Activated CD8-positive, alpha-beta T cell treated with anti-CD3 and anti-CD28 coated beads, Interleukin-2, amount 10 ng/mL, durations not matched to agents 7 days and 5 days (primary cell): ENCODE measurements around the gene IKZF1. TPM values are rescaled to one million over a fixed set of nuclear protein-coding genes. Genes with fewer than 3 reads are reported as not detected.

ENCODE experiments used
- ATAC-seq: fragments of 150-1000 bp; cut with Tn5 transposase; one replicate; pipeline ENCODE4 v1.10.0; 2021; ENCODE audit warnings: moderate library complexity
- CTCF ChIA-PET: fragments of 350-600 bp; sonication (Branson Sonifier 250); formaldehyde crosslinking; loops from one replicate; lab custom pipeline; 2021; ENCODE audit warnings: antibody characterized with exemption; lab: Charles Lee
- POLR2A ChIA-PET: fragments of 350-600 bp; sonication (Branson Sonifier 250); formaldehyde crosslinking; loops from one replicate; lab custom pipeline; 2021; ENCODE audit warnings: antibody characterized with exemption; lab: Charles Lee
- DNase-seq: peaks from one replicate; pipeline ENCODE4 v3.0.0-alpha.2; 2020
- H3K27ac Mint-ChIP-seq: one replicate; pipeline ENCODE4 v1.8.0; 2021; ENCODE audit warnings: mild to moderate bottlenecking, mixed read lengths
- H3K27me3 Mint-ChIP-seq: one replicate; pipeline ENCODE4 v1.8.0; 2021; ENCODE audit warnings: low read depth, mixed read lengths
- H3K36me3 Mint-ChIP-seq: one replicate; pipeline ENCODE4 v1.8.0; 2021; ENCODE audit warnings: low read depth, mixed read lengths
- H3K4me1 Mint-ChIP-seq: one replicate; pipeline ENCODE4 v1.8.0; 2021; ENCODE audit warnings: low read depth, mixed read lengths
- H3K4me3 Mint-ChIP-seq: one replicate; pipeline ENCODE4 v1.8.0; 2021; ENCODE audit warnings: mild to moderate bottlenecking, mixed read lengths
- H3K9me3 Mint-ChIP-seq: one replicate; pipeline ENCODE4 v1.8.0; 2022; ENCODE audit warnings: mixed read lengths; ENCODE audit not compliant: insufficient read depth
- total RNA-seq, 2 experiments: library from RNA; stranded (reverse); gene quantifications; one replicate each; pipeline ENCODE4 v1.2.3, GENCODE V29; 2021

The IKZF1 gene
- total RNA-seq, 2 experiments from 2014 or later, result 370 to 374 TPM

DNA sequence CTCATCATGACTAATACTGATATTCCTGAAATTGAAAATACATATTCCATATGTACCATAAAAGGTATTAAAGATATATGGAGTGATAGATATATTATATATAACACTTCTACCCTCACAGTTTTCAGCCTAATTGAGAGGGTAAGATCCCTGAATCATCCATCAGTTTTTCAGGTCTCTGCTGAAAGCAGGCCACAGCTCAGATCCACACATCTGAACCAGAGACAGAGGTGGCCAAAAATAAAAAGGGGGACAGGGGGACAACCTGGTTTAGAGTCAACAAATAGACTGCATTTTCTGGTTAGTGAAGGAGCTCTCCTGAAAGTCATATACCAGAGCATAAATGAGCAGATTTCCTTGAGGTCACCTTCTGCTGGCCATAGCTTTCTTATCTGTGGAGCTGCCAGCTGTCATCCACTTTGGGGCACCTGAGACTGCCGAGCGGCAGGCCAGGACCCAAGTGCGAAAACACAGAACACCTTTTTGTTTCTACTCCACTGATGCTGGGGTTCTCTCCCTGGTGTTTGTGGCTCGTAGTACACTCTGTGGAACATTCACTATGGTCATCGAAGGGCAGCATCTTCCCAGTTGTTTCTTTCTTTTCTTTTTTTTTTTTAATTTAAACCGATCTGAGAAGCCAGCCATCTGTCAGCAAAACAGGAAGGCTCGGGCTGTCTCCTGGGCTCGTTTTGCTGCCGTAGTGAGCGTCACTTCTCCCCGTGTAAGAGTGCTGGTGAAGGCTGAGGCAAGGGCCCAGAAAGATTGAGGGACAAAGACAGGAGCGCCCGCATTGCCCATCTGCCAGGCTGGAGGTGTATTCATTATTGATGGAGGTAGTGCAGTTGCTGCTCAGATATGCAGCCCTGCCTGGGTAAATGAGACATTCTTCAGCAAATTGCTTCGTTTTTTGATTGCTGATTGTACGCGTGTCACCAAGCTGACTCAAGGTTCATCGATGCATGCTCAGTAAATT lies 13.5 kb downstream of the IKZF1 start:
- peak; percentile 31 for ATAC-seq

GRCh38 chr7:50321487-50322067 lies 17.1 kb downstream of the IKZF1 start:
- peak overlapping the region; percentile 62 for H3K4me3 Mint-ChIP-seq
- peaks cover 89% of the 10 kb centered on the region for H3K36me3 Mint-ChIP-seq
- ChIA-PET POLR2A (interaction anchor here (0.6 to 2.0 kb wide), 8 partner anchors 9 to 889 kb away, joined by 3 to 7 read pairs (median 4); partner anchors contain the start of gene IKZF1), CTCF (interaction anchor here (0.7 to 5.5 kb wide), 17 partner anchors 9 to 116 kb away, joined by 3 to 52 read pairs (median 5); partner anchors contain the start of gene IKZF1)
- H3K9me3 Mint-ChIP-seq, result no peaks in the 10 kb centered on the region
- H3K27ac Mint-ChIP-seq, result peak overlapping the region; percentile 59
- ATAC-seq (no peak), DNase-seq (no peak)
- no peaks in the 10 kb centered on the region for H3K27me3 Mint-ChIP-seq
- peaks cover 91% of the 10 kb centered on the region for H3K4me1 Mint-ChIP-seq

More for the DNA sequence above, 13.5 kb downstream of the IKZF1 start:
- Mint-ChIP-seq H3K4me1 (peaks cover 94% of the 10 kb centered on the region), H3K36me3 (peaks cover 90% of the 10 kb centered on the region), H3K4me3 (peak overlapping the region; percentile 76), H3K9me3 (no peaks in the 10 kb centered on the region), H3K27ac (peak overlapping the region; percentile 93), H3K27me3 (no peaks in the 10 kb centered on the region)
- ChIA-PET POLR2A (interaction anchor here (0.5 to 7.6 kb wide), 10 partner anchors 8 to 111 kb away, joined by 3 to 69 read pairs (median 4); partner anchors contain the start of gene IKZF1), CTCF (interaction anchor here (0.6 to 5.5 kb wide), 23 partner anchors 7 to 225 kb away, joined by 3 to 52 read pairs (median 5); partner anchors contain the start of gene IKZF1)
- DNase-seq, result peak; percentile 50

GRCh38 chr7:50324113-50324512 lies 19.6 kb downstream of the IKZF1 start:
- no peak for ATAC-seq
- Mint-ChIP-seq H3K4me1 (peaks cover 92% of the 10 kb centered on the region), H3K27me3 (no peaks in the 10 kb centered on the region), H3K36me3 (peaks cover 89% of the 10 kb centered on the region), H3K9me3 (no peaks in the 10 kb centered on the region), H3K4me3 (no peak overlapping the region), H3K27ac (peak overlapping the region; percentile 36)
- ChIA-PET CTCF (interaction anchor here (1.2 to 1.5 kb wide), 3 partner anchors 10 to 13 kb away, joined by 3 to 5 read pairs (median 3); no protein-coding TSS in a partner anchor), POLR2A (interaction anchor here (2.0 kb wide), 1 partner anchor 12 kb away, joined by 6 read pairs; no protein-coding TSS in a partner anchor)
- peak; percentile 19 for DNase-seq

- peaks cover 91% of the 10 kb centered on the region for H3K36me3 Mint-ChIP-seq
- no peaks in the 10 kb centered on the region for H3K9me3 Mint-ChIP-seq
- H3K4me1 Mint-ChIP-seq, result peaks cover 61% of the 10 kb centered on the region
- H3K27me3 Mint-ChIP-seq, result no peaks in the 10 kb centered on the region
- ChIA-PET POLR2A (interaction anchor here (1.4 to 1.7 kb wide), 2 partner anchors 41 to 122 kb away, joined by 4 to 5 read pairs; no protein-coding TSS in a partner anchor), CTCF (interaction anchor here (0.6 to 2.0 kb wide), 7 partner anchors 9 to 206 kb away, joined by 3 to 7 read pairs (median 5); no protein-coding TSS in a partner anchor)
- DNase-seq (peak; percentile 19), ATAC-seq (no peak)
- H3K4me3 Mint-ChIP-seq, result no peak overlapping the region
- H3K27ac Mint-ChIP-seq, result peak overlapping the region; percentile 43
Measured at GRCh38 chr7:50327443-50327842, 22.9 kb downstream of the IKZF1 start.

DNA sequence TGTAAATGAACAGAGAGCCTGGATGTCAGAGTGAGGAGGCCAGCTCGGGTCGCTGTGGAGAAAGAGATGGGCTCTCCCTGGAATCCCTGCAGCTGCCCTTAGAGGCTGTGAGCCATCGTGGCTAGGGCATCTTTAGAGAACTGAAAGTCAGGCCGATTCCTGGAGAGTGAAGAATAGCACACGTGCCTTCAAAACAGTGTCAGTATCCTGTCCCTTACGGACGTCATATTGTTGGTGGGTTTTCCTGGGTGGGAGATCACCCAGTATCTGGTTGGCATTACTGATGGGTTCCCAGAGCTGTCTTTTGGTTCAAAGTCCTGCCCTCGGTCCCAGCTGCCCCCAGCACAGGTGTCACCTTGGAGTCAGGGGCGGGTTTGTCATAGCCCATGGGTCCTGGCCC lies 25.3 kb downstream of the IKZF1 start:
- POLR2A ChIA-PET, result interaction anchor here (0.7 to 2.4 kb wide), 5 partner anchors 10 to 37 kb away, joined by 3 to 10 read pairs (median 5); partner anchors contain the start of gene IKZF1
- CTCF ChIA-PET, result interaction anchor here (0.8 to 4.4 kb wide), 8 partner anchors 9 to 210 kb away, joined by 3 to 47 read pairs (median 4); no protein-coding TSS in a partner anchor
- peaks cover 75% of the 10 kb centered on the region for H3K36me3 Mint-ChIP-seq
- H3K4me1 Mint-ChIP-seq, result peaks cover 39% of the 10 kb centered on the region
- H3K27ac Mint-ChIP-seq, result no peak overlapping the region
- no peaks in the 10 kb centered on the region for H3K9me3 Mint-ChIP-seq
- no peaks in the 10 kb centered on the region for H3K27me3 Mint-ChIP-seq
- DNase-seq, result peak; percentile 39
- no peak overlapping the region for H3K4me3 Mint-ChIP-seq
- ATAC-seq, result no peak

GRCh38 chr7:50330254-50330653 lies 25.7 kb downstream of the IKZF1 start:
- H3K4me1 Mint-ChIP-seq, result peaks cover 35% of the 10 kb centered on the region
- H3K36me3 Mint-ChIP-seq, result peaks cover 70% of the 10 kb centered on the region
- H3K9me3 Mint-ChIP-seq, result no peaks in the 10 kb centered on the region
- no peaks in the 10 kb centered on the region for H3K27me3 Mint-ChIP-seq
- CTCF ChIA-PET, result interaction anchor here (1.0 to 4.4 kb wide), 8 partner anchors 9 to 211 kb away, joined by 3 to 47 read pairs (median 6); no protein-coding TSS in a partner anchor
- ATAC-seq (peak; percentile 1), DNase-seq (peak; percentile 30)
- no peak overlapping the region for H3K4me3 Mint-ChIP-seq
- no peak overlapping the region for H3K27ac Mint-ChIP-seq
- POLR2A ChIA-PET, result interaction anchor here (0.7 to 2.4 kb wide), 7 partner anchors 11 to 125 kb away, joined by 3 to 10 read pairs (median 5); partner anchors contain the start of gene IKZF1

DNA sequence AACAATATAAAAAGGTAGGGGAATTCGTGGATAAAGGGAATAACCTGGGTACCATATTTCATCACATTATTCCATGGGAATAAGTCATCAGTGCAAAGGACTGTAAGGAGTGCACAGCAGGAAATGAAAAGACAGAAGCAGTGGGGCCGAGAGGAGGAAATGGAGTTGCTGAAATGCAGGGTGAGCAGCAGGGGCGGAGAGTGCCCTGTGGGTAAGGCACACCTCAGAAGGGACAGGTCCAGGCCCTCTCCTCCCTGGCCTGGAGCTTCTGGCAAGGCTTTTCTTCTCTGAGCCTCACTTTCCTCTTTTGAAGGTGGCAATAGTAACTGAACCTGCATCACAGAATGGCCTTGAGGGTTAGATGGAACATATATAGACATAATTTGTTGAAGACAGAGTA lies 26.2 kb downstream of the IKZF1 start:
- CTCF ChIA-PET, result interaction anchor here (1.0 to 4.4 kb wide), 14 partner anchors 8 to 211 kb away, joined by 3 to 47 read pairs (median 4); no protein-coding TSS in a partner anchor
- DNase-seq (peak; percentile 60), ATAC-seq (peak; percentile 29)
- POLR2A ChIA-PET, result interaction anchor here (0.5 to 3.3 kb wide), 15 partner anchors 10 to 126 kb away, joined by 3 to 39 read pairs (median 4); partner anchors contain the start of gene IKZF1
- H3K27me3 Mint-ChIP-seq, result no peaks in the 10 kb centered on the region
- H3K36me3 Mint-ChIP-seq, result peaks cover 65% of the 10 kb centered on the region
- H3K27ac Mint-ChIP-seq, result no peak overlapping the region
- H3K4me3 Mint-ChIP-seq, result no peak overlapping the region
- peaks cover 31% of the 10 kb centered on the region for H3K4me1 Mint-ChIP-seq
- no peaks in the 10 kb centered on the region for H3K9me3 Mint-ChIP-seq

- POLR2A ChIA-PET, result interaction anchor here (0.6 to 3.3 kb wide), 15 partner anchors 9 to 127 kb away, joined by 3 to 39 read pairs (median 4); partner anchors contain the start of gene IKZF1
- H3K4me3 Mint-ChIP-seq, result no peak overlapping the region
- peak; percentile 73 for DNase-seq
Measured at GRCh38 chr7:50331564-50332208, 27.2 kb downstream of the IKZF1 start.

GRCh38 chr7:50332241-50333165 lies 28.0 kb downstream of the IKZF1 start:
- DNase-seq (peak; percentile 32), ATAC-seq (no peak)
- Mint-ChIP-seq H3K27me3 (no peaks in the 10 kb centered on the region), H3K4me1 (peaks cover 14% of the 10 kb centered on the region), H3K4me3 (no peak overlapping the region), H3K36me3 (peaks cover 64% of the 10 kb centered on the region), H3K9me3 (no peaks in the 10 kb centered on the region), H3K27ac (no peak overlapping the region)
- CTCF ChIA-PET, result interaction anchor here (0.9 to 4.4 kb wide), 20 partner anchors 9 to 189 kb away, joined by 3 to 47 read pairs (median 4); partner anchors contain the start of gene IKZF1
- POLR2A ChIA-PET, result interaction anchor here (0.5 to 3.3 kb wide), 13 partner anchors 8 to 126 kb away, joined by 3 to 39 read pairs (median 5); partner anchors contain the start of gene IKZF1

More at GRCh38 chr7:50331564-50332208, 27.2 kb downstream of the IKZF1 start:
- Mint-ChIP-seq H3K36me3 (peaks cover 63% of the 10 kb centered on the region), H3K27me3 (no peaks in the 10 kb centered on the region), H3K27ac (no peak overlapping the region), H3K9me3 (no peaks in the 10 kb centered on the region), H3K4me1 (peaks cover 21% of the 10 kb centered on the region)
- CTCF ChIA-PET, result interaction anchor here (0.6 to 4.4 kb wide), 21 partner anchors 9 to 188 kb away, joined by 3 to 47 read pairs (median 5); partner anchors contain the start of gene IKZF1
- peak; percentile 72 for ATAC-seq
